Fibroblast of mammary gland (primary cell): ENCODE measurements around the gene WDFY2.

Experiments used
- DNase-seq: peaks from one replicate; pipeline ENCODE4 v3.0.0-alpha.2; 2010; ENCODE audit warnings: low read depth
- H3K4me3 ChIP-seq: 2 replicates; pipeline ENCODE4 v1.5.1; 2011; ENCODE audit warnings: low read depth, mild to moderate bottlenecking, low read length, moderate library complexity; ENCODE audit not compliant: control insufficient read depth
- CTCF ChIP-seq: conservative IDR thresholded peaks from 2 replicates; pipeline ENCODE4 v1.5.1; 2011; ENCODE audit warnings: low read depth, low read length, inconsistent platforms; ENCODE audit not compliant: control insufficient read depth, insufficient read depth

WDFY2 gene

DNA sequence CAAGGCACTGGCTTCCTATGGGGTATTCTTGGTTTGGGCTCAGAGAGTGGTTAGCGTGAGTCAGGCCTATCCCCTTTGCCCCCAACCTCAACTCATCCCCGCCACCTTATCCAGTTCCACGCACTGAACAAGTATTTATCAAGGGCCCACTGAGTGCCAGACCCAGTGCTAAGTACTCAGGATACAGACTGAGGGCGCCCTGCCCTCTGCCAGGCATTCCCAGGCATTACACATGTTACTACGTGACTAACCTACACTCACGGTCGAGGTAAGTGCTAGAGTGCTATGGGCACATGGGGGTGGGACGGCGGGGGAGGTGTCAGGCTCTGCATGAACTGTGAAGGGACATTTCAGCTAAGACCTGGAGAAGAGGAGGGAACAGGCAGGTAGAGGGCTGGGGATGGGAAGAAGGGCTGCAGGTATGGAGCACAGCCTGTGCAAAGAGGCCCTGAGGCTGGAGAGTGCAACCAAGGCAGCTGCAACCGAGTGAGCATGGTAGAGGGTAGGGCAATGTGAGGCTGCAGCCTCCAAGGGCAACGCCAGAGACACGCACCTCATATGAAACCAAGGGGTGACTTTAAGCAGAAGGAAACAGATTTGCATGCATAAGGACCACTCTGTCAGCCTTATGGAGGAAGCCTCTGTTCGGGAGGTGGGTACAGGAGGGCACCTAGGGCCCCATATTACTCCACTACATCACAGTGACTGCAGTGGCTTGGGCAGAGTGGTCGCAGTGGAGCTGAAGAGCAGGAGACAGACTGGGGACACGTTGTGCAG lies 197.2 kb downstream of the WDFY2 start:
- peak; percentile 32 for TF ChIP-seq CTCF
- H3K4me3 ChIP-seq, result no peak overlapping the region

DNA sequence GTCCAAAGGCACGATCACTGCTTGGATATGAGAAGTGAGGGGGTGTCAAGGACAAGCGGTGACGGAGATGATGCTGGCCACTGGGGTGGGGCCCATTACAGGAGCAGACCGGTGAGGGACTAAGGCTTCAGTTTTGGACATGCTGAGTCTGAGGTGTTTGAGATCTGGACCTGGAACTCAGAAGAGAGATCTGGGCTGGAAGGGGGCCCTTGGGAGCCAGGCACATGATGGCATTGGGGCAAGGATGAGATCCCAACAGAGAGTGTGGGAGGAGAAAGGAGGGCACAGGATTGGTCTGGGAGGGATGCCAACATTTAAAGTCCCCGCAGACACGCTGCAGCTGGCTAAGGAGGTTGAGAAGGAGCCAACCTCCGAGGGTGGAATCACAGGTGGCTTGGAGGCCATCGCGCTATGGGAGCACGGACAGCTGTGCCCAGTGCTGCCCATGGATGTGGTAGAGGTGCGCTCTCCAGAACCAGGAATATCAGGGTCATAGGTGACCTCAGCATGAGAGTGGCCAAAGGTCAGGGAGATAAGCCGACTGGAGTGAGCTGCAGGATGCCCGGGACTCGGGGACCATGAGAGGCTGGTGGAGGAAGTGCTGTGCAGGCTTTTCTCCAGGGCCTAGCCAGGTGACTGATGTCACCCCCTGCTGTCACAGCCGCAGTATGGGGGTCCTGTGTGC lies 197.9 kb downstream of the WDFY2 start:
- DNase-seq, result no peak
- no peak for TF ChIP-seq CTCF
- no peak overlapping the region for H3K4me3 ChIP-seq

More for the DNA sequence above, 197.2 kb downstream of the WDFY2 start:
- no peak for DNase-seq

- no peak for TF ChIP-seq CTCF
- H3K4me3 ChIP-seq, result no peak overlapping the region
- no peak for DNase-seq
These were observed 199.3 kb downstream of the WDFY2 start for GRCh38 chr13:51783428-51784094.

DNA sequence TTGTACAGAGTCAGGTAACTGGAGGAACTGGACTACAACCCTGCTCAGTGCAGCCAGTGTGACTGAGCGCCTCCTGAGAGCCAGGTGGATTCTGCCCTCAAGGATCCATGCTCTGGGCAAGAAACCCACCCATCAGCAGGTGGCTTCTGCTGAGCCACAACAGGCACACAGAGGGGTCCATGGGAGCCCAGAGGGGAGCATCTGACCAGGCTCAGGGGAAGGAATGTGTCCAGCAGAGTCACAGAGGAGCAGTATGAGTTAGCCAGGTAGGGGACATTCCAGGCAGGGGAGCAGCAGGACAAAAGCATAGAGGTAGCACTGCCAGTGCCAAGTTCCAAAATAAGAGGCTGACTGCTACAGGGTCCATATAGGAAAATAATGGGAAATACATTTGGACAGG lies 199.8 kb downstream of the WDFY2 start:
- no peak overlapping the region for H3K4me3 ChIP-seq
- no peak for DNase-seq
- no peak for TF ChIP-seq CTCF

DNA sequence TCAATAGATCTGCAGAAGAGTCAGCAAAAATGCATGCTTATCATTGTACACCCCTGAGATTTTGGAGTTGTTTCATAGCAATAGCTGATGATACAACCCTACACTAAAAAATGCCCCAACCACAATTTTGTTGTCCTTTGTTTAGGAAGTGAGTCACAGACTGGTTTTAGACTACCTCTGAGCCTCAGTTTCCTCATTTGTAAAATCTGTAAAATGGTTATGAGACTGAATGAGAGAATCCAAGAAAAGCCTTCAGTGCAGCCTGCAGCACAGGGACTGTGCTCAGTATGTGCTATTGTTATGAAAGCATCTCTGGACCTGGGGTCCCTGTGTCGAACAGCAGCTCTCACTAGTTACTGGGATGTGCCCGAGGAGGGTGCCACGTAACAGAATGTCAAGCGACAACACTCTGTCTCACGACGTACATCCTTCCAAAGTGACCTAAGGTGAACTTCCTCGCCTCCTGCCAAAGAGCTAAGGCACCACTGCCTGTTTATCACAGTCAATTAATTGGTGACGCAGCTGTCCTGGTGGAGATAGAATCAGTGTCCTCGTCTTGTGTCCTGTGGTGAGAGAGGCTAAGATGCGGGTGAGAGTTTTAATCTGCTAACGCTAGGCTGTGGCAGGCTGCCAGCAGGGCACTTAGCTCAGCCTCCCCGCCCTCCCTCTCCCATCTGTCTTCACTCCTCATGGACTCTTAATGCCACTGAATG lies 201.6 kb downstream of the WDFY2 start:
- DNase-seq, result peak; percentile 75
- TF ChIP-seq CTCF, result no peak
- no peak overlapping the region for H3K4me3 ChIP-seq
